ENCODE data around the gene CSF1. TPM values are rescaled to one million over a fixed set of nuclear protein-coding genes. Genes with fewer than 3 reads are reported as not detected.
"Not testable (repeated sequence)": the region's sequence is repeated elsewhere in the genome, so short reads cannot be mapped to it uniquely, and the experiment has no call there.

Gene CSF1, protein sequence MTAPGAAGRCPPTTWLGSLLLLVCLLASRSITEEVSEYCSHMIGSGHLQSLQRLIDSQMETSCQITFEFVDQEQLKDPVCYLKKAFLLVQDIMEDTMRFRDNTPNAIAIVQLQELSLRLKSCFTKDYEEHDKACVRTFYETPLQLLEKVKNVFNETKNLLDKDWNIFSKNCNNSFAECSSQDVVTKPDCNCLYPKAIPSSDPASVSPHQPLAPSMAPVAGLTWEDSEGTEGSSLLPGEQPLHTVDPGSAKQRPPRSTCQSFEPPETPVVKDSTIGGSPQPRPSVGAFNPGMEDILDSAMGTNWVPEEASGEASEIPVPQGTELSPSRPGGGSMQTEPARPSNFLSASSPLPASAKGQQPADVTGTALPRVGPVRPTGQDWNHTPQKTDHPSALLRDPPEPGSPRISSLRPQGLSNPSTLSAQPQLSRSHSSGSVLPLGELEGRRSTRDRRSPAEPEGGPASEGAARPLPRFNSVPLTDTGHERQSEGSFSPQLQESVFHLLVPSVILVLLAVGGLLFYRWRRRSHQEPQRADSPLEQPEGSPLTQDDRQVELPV
- total RNA-seq, result 10 to 100 TPM; 37.7 to 44.8 TPM

DNA sequence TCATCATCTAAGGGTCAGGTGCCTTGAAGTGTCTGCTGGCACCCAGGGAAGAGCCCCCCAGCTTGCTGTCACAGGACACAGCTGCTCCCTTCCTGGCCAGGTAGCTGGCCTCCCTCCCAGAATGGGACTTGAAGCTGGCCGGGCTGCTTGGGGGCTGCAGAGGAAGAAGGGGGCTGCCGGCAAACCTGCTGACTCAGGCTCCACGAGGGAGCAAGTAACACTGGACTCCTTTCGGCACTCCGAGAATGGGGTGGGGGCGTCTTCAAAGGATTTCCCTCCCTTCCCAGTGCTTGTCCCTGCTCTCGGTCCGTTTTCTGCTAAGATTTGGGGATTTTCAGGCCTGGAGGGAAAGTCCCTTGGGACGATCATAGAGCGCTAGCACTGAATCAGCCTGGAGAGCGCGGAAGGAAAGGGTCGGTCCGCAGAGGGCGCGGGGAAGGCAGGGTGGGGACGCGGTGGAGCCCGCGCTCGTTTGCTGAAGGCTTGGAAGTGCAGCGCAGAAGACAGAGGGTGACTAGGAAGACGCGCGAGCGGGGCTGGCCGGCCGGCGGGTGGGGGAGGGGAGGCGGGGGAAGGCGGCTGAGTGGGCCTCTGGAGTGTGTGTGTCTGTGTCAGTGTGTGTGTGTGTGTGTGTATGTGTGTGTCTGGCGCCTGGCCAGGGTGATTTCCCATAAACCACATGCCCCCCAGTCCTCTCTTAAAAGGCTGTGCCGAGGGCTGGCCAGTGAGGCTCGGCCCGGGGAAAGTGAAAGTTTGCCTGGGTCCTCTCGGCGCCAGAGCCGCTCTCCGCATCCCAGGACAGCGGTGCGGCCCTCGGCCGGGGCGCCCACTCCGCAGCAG is at the start of gene CSF1:
Gene CSF1 (plus strand): TSS at position 727 of the 840 bp plus-strand sequence. CDS start 175 bp downstream, outside the sequence.
- peak; percentile 72 for DNase-seq
- no peaks in the 10 kb centered on the region for H3K9me3 Mint-ChIP-seq (ENCODE audit: low read depth)
- intact Hi-C loops (cut with DNase I, micrococcal nuclease), result loop anchor here in 1 of 2 experiments (5.0 kb wide), 1 partner anchor 118 kb away; no protein-coding TSS in a partner anchor
- peaks cover 16% of the 10 kb centered on the region for H3K36me3 Mint-ChIP-seq (ENCODE audit: low read depth)
- peaks cover 61% of the 10 kb centered on the region for H3K4me1 Mint-ChIP-seq
- POLR2A ChIA-PET, result interaction anchor here (1.2 to 1.3 kb wide), 2 partner anchors 74 to 75 kb away, joined by 3 to 4 read pairs; partner anchors contain the start of gene AHCYL1
- H3K4me3 Mint-ChIP-seq, result peak within 1 kb of the TSS; percentile 78
- peak; percentile 47 for ATAC-seq
- H3K27ac Mint-ChIP-seq, result peak within 1 kb of the TSS; percentile 85
- CTCF ChIA-PET, result interaction anchor here (0.6 to 2.2 kb wide), 7 partner anchors 8 to 141 kb away, joined by 3 to 7 read pairs (median 4); no protein-coding TSS in a partner anchor
- H3K27me3 Mint-ChIP-seq, result peaks cover 2% of the 10 kb centered on the region

DNA sequence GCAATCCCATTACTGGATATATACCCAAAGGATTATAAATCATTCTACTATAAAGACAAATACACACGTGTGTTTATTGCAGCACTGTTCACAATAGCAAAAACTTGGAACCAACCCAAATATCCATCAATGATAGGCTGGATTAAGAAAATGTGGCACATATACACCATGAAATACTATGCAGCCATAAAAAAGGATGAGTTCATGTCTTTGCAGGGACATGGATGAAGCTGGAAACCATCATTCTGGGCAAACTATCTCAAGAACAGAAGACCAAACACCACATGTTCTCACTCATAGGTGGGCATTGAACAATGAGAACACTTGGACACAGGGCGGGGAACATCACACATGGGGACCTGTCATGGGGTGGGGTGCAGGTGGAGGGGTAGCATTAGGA is 49.0 kb upstream of the CSF1 start:
- ATAC-seq; H3K27ac Mint-ChIP-seq; H3K9me3 Mint-ChIP-seq (ENCODE audit: low read depth); intact Hi-C loops (cut with DNase I, micrococcal nuclease); H3K4me1 Mint-ChIP-seq; H3K36me3 Mint-ChIP-seq (ENCODE audit: low read depth); CTCF ChIA-PET; POLR2A ChIA-PET; H3K27me3 Mint-ChIP-seq; DNase-seq; H3K4me3 Mint-ChIP-seq: not testable (repeated sequence)

DNA sequence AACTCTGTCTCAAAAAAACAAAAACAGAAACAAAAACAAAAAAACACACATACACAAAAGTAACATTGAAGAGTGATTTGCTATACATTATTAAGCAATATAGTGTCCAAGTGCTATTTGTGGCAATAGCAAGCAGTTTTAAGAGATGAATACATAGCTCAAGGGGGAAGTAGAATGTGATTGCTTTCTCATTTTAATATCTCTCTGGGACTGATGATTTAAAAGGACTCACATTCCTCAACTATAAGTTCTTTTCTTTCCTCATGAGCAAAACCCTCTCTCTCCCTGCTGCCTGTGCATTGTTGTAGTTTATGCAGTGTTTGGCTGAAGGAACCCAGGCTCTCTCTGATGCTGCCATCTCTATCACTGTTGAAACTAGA is 47.0 kb upstream of the CSF1 start:
- DNase-seq, result no peak
- Mint-ChIP-seq H3K9me3 (ENCODE audit: low read depth) (peaks cover 4% of the 10 kb centered on the region), H3K27me3 (peaks cover 2% of the 10 kb centered on the region), H3K4me1 (peaks cover 8% of the 10 kb centered on the region), H3K4me3 (no peak overlapping the region), H3K36me3 (ENCODE audit: low read depth) (no peaks in the 10 kb centered on the region), H3K27ac (no peak overlapping the region)
- no peak for ATAC-seq
- POLR2A ChIA-PET, result interaction anchor here (0.6 kb wide), 1 partner anchor 120 kb away, joined by 3 read pairs; no protein-coding TSS in a partner anchor
- CTCF ChIA-PET, result no interaction called here
- intact Hi-C loops (cut with DNase I, micrococcal nuclease), result no loop called here

DNA sequence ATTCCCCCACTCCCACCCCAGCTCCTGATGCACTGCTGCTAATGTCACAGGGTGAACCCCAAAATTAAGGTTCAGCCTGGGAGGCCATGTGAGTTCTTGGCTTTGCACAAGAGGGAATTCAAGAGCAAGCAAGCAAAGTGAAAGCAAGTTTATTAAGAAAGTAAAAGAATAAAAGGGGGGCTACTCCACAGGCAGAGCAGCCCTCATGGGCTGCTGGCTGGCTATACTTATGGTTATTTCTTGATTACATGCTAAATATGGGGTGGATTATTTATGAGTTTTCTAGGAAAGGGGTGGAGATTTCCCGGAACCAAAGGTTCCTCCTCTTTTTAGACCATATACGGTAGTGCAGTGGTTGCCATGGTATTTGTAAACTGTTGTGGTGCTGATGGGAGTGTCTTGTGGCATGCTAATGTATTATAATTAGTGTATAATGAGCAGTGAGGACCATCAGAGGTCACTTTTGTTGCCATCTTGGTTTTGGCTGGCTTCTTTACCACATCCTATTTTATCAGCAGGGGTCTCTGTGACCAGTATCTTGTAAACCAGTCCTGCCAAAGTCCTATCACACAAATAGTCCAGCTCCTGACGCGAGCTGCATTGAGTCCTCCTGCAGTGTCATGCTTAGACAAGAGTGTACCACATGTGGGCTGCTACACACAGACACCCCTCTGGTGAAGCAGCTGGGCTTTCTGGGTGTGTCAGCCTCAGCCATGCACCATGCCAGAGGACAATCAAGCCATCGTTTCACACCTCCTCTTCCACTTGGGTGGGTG is 46.4 kb upstream of the CSF1 start:
- POLR2A ChIA-PET, result interaction anchor here (0.6 kb wide), 1 partner anchor 119 kb away, joined by 3 read pairs; no protein-coding TSS in a partner anchor
- H3K9me3 Mint-ChIP-seq (ENCODE audit: low read depth), result peaks cover 4% of the 10 kb centered on the region
- DNase-seq (no peak), ATAC-seq (no peak)
- no peak overlapping the region for H3K4me3 Mint-ChIP-seq
- no peaks in the 10 kb centered on the region for H3K36me3 Mint-ChIP-seq (ENCODE audit: low read depth)
- CTCF ChIA-PET, result no interaction called here
- intact Hi-C loops (cut with DNase I, micrococcal nuclease), result no loop called here
- H3K27me3 Mint-ChIP-seq, result peaks cover 2% of the 10 kb centered on the region
- peaks cover 8% of the 10 kb centered on the region for H3K4me1 Mint-ChIP-seq
- no peak overlapping the region for H3K27ac Mint-ChIP-seq

DNA sequence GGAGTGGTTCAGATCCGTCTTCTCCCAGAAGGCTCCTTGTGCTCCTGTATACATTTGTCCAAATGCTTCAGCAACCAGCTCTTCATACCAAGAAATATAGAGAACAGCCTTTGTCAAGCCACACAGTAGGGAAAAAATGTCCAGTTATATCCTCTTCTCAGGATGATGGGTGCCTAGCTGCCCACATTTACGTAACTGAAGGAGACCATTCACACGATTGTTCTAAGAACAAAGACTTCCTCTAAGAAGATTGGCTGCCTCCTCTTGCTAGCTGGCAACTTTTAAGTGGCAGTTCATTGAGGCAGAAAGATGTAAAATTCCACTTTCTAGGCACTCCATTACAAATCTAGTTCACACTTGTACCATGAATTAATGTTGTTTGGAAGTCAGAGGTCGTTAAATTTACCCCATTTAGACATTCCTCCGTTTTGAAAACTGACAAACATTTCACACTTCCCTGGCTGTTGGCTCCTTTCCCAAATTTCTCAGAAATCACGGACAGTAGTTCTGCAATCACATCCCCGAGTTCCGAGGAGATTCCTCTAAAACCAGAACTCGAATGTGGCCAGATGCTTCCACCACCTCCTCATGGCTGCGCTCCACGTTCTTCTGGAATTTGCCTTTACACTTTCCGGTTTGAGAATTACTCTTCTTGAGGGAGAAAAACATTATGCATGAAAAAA is 45.6 kb upstream of the CSF1 start:
- H3K9me3 Mint-ChIP-seq (ENCODE audit: low read depth), result peaks cover 4% of the 10 kb centered on the region
- ChIA-PET CTCF (interaction anchor here (1.4 kb wide), 1 partner anchor 119 kb away, joined by 3 read pairs; the partner anchor contains the start of gene AHCYL1), POLR2A (interaction anchor here (0.5 kb wide), 1 partner anchor 1753 kb away, joined by 4 read pairs; no protein-coding TSS in a partner anchor)
- H3K4me1 Mint-ChIP-seq, result peaks cover 6% of the 10 kb centered on the region
- no peak overlapping the region for H3K4me3 Mint-ChIP-seq
- peaks cover 2% of the 10 kb centered on the region for H3K27me3 Mint-ChIP-seq
- intact Hi-C loops (cut with DNase I, micrococcal nuclease), result no loop called here
- H3K27ac Mint-ChIP-seq, result no peak overlapping the region
- H3K36me3 Mint-ChIP-seq (ENCODE audit: low read depth), result no peaks in the 10 kb centered on the region
- ATAC-seq (no peak), DNase-seq (no peak)

DNA sequence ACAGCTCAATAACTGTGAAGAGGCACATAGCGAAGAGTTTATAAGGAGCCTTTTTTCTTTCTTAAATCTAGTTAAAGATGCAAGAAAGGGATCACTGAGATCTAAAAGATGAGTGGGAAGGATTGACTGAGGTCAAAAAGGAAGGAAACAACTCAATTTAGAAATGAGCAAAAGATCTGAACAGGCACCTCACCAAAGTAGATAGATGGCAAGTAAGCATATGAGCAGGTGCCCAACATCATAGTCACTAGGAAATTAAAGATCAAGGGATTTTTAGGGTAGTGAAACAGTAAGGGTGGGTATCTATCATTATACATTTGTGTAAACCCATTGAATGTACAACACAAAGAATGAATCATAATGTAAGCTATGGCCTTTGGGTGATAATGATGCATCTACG is 44.6 kb upstream of the CSF1 start:
- no peaks in the 10 kb centered on the region for H3K36me3 Mint-ChIP-seq (ENCODE audit: low read depth)
- ChIA-PET POLR2A (interaction anchor here (0.5 kb wide), 1 partner anchor 1752 kb away, joined by 4 read pairs; no protein-coding TSS in a partner anchor), CTCF (interaction anchor here (0.5 to 1.4 kb wide), 2 partner anchors 90 to 118 kb away, joined by 3 read pairs; partner anchors contain the start of gene AHCYL1)
- no peak overlapping the region for H3K27ac Mint-ChIP-seq
- no peak overlapping the region for H3K4me3 Mint-ChIP-seq
- peaks cover 6% of the 10 kb centered on the region for H3K4me1 Mint-ChIP-seq
- H3K9me3 Mint-ChIP-seq (ENCODE audit: low read depth), result peaks cover 2% of the 10 kb centered on the region
- H3K27me3 Mint-ChIP-seq, result no peaks in the 10 kb centered on the region
- no peak for DNase-seq
- ATAC-seq, result no peak
- intact Hi-C loops (cut with DNase I, micrococcal nuclease), result no loop called here

DNA sequence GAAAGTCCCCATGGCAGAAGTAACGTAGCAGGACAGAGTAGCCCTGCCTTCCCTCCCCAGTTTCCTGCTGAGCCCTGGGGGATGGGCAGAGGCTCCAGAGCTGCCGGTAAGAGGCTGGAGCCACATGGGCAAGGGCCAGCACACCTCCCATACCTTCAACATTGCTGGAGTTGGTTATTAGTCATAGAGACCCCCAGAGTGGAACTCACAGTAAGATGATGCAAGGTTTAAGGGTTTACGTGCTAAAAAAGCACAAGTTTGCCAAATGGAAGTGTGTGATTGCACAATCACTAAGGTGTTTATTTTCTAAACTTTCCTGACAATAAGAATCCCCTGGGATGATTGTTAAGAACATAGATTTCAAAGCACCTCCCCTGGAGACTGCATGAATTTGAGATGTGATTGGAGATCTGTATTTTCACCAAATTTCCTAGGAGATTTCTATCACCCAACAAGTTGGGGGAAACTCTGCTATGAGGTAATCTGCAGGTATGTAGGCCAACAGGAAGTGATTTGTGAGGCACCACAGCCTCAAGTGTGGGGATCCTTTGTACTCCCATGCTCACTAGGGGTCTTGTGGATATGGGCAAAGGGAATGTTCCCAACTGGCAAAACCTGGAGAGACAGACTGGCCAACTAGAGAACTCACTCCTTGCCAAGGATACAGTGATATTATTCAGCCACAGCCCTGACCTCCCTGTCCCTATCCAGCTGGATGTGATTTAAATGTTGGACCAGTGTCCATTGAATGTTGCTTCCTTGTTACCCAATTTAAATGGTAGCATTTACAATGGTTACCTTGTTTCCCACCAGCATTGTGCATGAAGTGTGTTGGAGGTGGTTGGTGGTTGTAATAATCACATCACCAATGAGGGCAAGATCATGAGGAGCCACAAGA is 37.1 kb upstream of the CSF1 start:
- no peaks in the 10 kb centered on the region for H3K9me3 Mint-ChIP-seq (ENCODE audit: low read depth)
- POLR2A ChIA-PET, result no interaction called here
- DNase-seq (no peak), ATAC-seq (no peak)
- H3K36me3 Mint-ChIP-seq (ENCODE audit: low read depth), result no peaks in the 10 kb centered on the region
- H3K27ac Mint-ChIP-seq, result no peak overlapping the region
- CTCF ChIA-PET, result interaction anchor here (0.8 to 2.2 kb wide), 3 partner anchors 11 to 39 kb away, joined by 3 to 6 read pairs (median 3); no protein-coding TSS in a partner anchor
- intact Hi-C loops (cut with DNase I, micrococcal nuclease), result no loop called here
- no peak overlapping the region for H3K4me3 Mint-ChIP-seq
- H3K27me3 Mint-ChIP-seq, result peaks cover 2% of the 10 kb centered on the region
- peaks cover 12% of the 10 kb centered on the region for H3K4me1 Mint-ChIP-seq

DNA sequence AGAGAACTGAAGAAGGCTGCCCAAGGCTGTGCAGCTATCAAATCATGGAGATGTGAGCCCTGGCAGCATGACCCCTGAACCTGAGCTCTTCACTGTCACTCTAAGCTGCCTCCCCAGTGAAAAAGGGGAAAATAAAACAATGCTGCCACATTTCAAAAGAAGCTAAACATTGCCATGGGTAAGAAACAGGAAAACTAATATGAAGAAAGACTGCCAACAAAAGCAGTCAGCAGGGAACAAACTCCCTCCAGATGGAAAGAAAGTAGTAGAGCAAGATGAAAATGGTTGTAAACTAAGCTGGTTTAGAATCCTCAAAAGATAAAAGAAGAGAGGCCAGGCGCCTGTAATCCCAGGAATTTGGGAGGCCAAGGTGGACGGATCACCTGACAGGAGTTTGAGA is 36.2 kb upstream of the CSF1 start:
- Mint-ChIP-seq H3K27ac (no peak overlapping the region), H3K4me3 (no peak overlapping the region), H3K36me3 (ENCODE audit: low read depth) (no peaks in the 10 kb centered on the region), H3K4me1 (peaks cover 12% of the 10 kb centered on the region), H3K9me3 (ENCODE audit: low read depth) (no peaks in the 10 kb centered on the region), H3K27me3 (peaks cover 2% of the 10 kb centered on the region)
- no peak for DNase-seq
- ChIA-PET POLR2A (interaction anchor here (0.6 kb wide), 1 partner anchor 169 kb away, joined by 4 read pairs; no protein-coding TSS in a partner anchor), CTCF (interaction anchor here (0.8 to 2.2 kb wide), 2 partner anchors 10 to 16 kb away, joined by 3 to 6 read pairs; no protein-coding TSS in a partner anchor)
- no peak for ATAC-seq
- intact Hi-C loops (cut with DNase I, micrococcal nuclease), result no loop called here

DNA sequence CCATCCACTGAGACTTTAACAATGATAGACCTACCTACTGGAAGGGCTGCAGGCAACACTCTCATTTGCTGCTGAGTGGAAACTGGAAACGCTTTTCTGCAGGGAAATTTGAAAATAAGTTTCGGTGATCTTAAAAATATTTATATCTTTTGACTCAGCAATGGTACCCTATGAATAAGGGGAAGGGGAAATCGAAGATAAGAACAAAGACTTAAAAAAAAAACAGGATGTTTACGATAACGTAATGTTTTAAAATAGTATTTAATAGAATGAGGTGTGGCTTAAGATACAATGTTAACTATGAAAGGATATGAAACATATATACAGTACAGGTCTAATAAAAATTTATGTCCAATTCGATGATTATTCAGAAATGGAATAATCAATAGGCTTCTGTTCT is 34.8 kb upstream of the CSF1 start:
- ATAC-seq (no peak), DNase-seq (no peak)
- H3K27ac Mint-ChIP-seq, result no peak overlapping the region
- intact Hi-C loops (cut with DNase I, micrococcal nuclease), result no loop called here
- H3K4me3 Mint-ChIP-seq, result no peak overlapping the region
- H3K36me3 Mint-ChIP-seq (ENCODE audit: low read depth), result no peaks in the 10 kb centered on the region
- ChIA-PET CTCF (interaction anchor here (2.2 kb wide), 1 partner anchor 14 kb away, joined by 6 read pairs; no protein-coding TSS in a partner anchor), POLR2A (no interaction called here)
- no peaks in the 10 kb centered on the region for H3K9me3 Mint-ChIP-seq (ENCODE audit: low read depth)
- peaks cover 12% of the 10 kb centered on the region for H3K4me1 Mint-ChIP-seq
- H3K27me3 Mint-ChIP-seq, result peaks cover 2% of the 10 kb centered on the region
